Suprapubic skin (tissue), 4 donors: ENCODE results near the gene TEDDM1. TPM values are rescaled to one million over a fixed set of nuclear protein-coding genes. Genes with fewer than 3 reads are reported as not detected.

ENCODE experiments used
- DNase-seq, 2 donors: peaks; one replicate each; pipeline ENCODE4 v3.0.0-alpha.2; 2019; ENCODE audit warnings: low spot score in 2 of 2
- H3K27ac ChIP-seq: fragments of 200-600 bp; sonication (generic); one replicate; pipeline ENCODE4 v1.5.1; 2019
- H3K27me3 ChIP-seq: fragments of 200-600 bp; sonication (generic); one replicate; pipeline ENCODE4 v1.5.1; 2019
- H3K36me3 ChIP-seq: fragments of 200-600 bp; sonication (generic); one replicate; pipeline ENCODE4 v1.5.1; 2019
- H3K4me1 ChIP-seq: fragments of 200-600 bp; sonication (generic); one replicate; pipeline ENCODE4 v1.5.1; 2019
- H3K4me3 ChIP-seq: fragments of 200-600 bp; sonication (generic); one replicate; pipeline ENCODE4 v1.5.1; 2019; ENCODE audit warnings: mild to moderate bottlenecking
- H3K9me3 ChIP-seq: fragments of 200-600 bp; sonication (generic); one replicate; pipeline ENCODE4 v1.5.1; 2019
- EP300 ChIP-seq: sonication (generic); formaldehyde crosslinking; IDR thresholded peaks from one replicate; pipeline ENCODE4 v1.6.1; 2017; ENCODE audit warnings: antibody characterized with exemption
- POLR2A ChIP-seq, 2 donors: fragments of 450-650 bp; IDR thresholded peaks; one replicate each; pipeline ENCODE4 v1.6.1; 2017; ENCODE audit warnings: antibody characterized with exemption in 2 of 2, mild to moderate bottlenecking in 2 of 2, moderate library complexity in 2 of 2
- POLR2AphosphoS5 ChIP-seq, 3 donors: sonication (generic); formaldehyde crosslinking; IDR thresholded peaks; one replicate each; pipeline ENCODE4 v1.6.1; 2017; ENCODE audit warnings: antibody characterized with exemption in 3 of 3
- WGBS: methylation state at CpG from one replicate; pipeline ENCODE4 v1.1.5; 2018; 5-methylcytosine and 5-hydroxymethylcytosine counted together
- total RNA-seq, 4 donors: library from RNA; depleted of rRNA; stranded (reverse); fragments of >200 nt; gene quantifications; one replicate each; pipeline ENCODE4 v1.1.0, GENCODE V29; 2016
- TF ChIP-seq, protein P1 (sequence below), 2 donors: fragments of 200-600 bp in 1 of 2; fragments of 450-650 bp in 1 of 2; sonication (generic) in 1 of 2; IDR thresholded peaks; one replicate each; pipeline ENCODE4 v1.5.1; 2016 to 2019; ENCODE audit warnings: antibody characterized with exemption in 2 of 2, mild to moderate bottlenecking in 1 of 2, moderate library complexity in 1 of 2

Gene TEDDM1
- total RNA-seq, 4 donors from 2014 or later = not detected

DNA sequence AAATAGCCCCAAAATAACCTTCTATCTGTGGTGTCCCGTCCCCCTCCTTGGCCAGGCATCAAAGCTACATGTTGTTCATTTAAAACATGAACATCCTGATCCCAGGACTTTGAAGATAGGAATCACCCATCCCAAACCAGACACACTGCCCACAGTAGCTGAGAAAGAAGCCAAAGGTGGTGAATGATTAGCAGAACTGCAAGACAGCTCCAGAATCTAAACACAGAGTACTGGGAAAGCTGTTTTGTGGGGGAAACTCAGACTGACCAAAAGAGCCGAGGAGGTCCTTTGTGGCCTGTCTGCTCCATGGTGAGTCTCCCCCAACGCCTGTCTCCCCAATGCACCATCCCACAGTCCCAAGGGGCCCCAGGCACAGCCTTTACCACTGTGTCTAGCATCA lies 7.3 kb upstream of the TEDDM1 start:
- Histone ChIP-seq H3K4me3 (no peak overlapping the region), H3K27ac (no peak overlapping the region), H3K27me3 (peaks cover 8% of the 10 kb centered on the region), H3K36me3 (no peaks in the 10 kb centered on the region), H3K4me1 (peaks cover 2% of the 10 kb centered on the region), H3K9me3 (no peaks in the 10 kb centered on the region)
- 47% methylated on average over 3 of the region's 3 CpGs for WGBS
- DNase-seq = no peak
- TF ChIP-seq POLR2A (IDR thresholded peaks at IDR 0.05) = no peak
- TF ChIP-seq, protein P1, sequence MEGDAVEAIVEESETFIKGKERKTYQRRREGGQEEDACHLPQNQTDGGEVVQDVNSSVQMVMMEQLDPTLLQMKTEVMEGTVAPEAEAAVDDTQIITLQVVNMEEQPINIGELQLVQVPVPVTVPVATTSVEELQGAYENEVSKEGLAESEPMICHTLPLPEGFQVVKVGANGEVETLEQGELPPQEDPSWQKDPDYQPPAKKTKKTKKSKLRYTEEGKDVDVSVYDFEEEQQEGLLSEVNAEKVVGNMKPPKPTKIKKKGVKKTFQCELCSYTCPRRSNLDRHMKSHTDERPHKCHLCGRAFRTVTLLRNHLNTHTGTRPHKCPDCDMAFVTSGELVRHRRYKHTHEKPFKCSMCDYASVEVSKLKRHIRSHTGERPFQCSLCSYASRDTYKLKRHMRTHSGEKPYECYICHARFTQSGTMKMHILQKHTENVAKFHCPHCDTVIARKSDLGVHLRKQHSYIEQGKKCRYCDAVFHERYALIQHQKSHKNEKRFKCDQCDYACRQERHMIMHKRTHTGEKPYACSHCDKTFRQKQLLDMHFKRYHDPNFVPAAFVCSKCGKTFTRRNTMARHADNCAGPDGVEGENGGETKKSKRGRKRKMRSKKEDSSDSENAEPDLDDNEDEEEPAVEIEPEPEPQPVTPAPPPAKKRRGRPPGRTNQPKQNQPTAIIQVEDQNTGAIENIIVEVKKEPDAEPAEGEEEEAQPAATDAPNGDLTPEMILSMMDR (IDR thresholded peaks at IDR 0.05) = no peak
- no peak for TF ChIP-seq POLR2AphosphoS5 (IDR thresholded peaks at IDR 0.05)
- no peak for TF ChIP-seq EP300

DNA sequence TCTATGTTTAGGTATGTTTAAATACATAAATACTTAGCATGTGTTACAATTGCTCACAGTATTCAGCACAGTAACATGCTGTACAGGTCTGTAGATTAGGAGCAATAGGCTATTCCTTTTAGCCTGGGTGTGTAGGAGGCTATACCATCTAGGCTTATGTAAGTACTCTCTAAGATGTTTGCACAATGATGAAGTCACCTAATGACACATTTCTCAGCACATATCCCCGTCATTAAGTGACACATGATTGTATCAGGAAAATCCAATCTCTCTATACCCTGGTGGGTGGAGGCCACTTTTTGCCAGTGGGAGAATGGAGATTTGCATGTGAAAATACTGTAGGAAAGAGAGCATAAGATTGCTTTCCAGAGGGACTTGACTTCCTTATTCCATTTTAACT lies 5.5 kb upstream of the TEDDM1 start:
- TF ChIP-seq POLR2A (IDR thresholded peaks at IDR 0.05) (no peak), EP300 (no peak), POLR2AphosphoS5 (IDR thresholded peaks at IDR 0.05) (no peak)
- TF ChIP-seq, protein P1 (IDR thresholded peaks at IDR 0.05) = no peak
- no peak for DNase-seq
- Histone ChIP-seq H3K4me1 (peaks cover 2% of the 10 kb centered on the region), H3K27ac (no peak overlapping the region), H3K27me3 (peaks cover 8% of the 10 kb centered on the region), H3K36me3 (no peaks in the 10 kb centered on the region), H3K4me3 (no peak overlapping the region), H3K9me3 (no peaks in the 10 kb centered on the region)
- 75% methylated on average over 1 of the region's 1 CpG for WGBS

DNA sequence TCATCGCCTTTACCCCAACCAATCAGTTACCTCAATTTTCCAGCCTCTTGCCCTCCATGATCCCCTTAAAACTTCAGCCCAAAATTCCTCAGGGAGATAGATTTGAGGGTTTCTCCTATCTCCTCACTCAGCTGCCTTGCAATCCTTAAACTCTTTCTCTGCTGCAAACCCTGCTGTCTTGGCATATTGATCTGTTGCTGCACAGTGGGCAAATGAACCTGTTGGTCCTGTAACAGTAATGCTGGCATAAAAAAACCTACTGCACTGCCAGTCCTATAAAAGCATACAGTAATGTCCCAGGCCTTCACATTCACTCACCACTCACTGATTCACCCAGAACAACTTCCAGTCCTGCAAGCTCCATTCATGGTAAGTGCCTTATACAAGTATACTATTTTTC lies 5.1 kb upstream of the TEDDM1 start:
- Histone ChIP-seq H3K4me1 (no peaks in the 10 kb centered on the region), H3K4me3 (no peak overlapping the region), H3K27ac (no peak overlapping the region), H3K36me3 (no peaks in the 10 kb centered on the region), H3K9me3 (no peaks in the 10 kb centered on the region), H3K27me3 (peaks cover 8% of the 10 kb centered on the region)
- 97% methylated on average over 1 of the region's 1 CpG for WGBS
- no peak for DNase-seq
- TF ChIP-seq POLR2AphosphoS5 (IDR thresholded peaks at IDR 0.05) (no peak), POLR2A (IDR thresholded peaks at IDR 0.05) (no peak), EP300 (no peak)
- TF ChIP-seq, protein P1 (IDR thresholded peaks at IDR 0.05) = no peak

DNA sequence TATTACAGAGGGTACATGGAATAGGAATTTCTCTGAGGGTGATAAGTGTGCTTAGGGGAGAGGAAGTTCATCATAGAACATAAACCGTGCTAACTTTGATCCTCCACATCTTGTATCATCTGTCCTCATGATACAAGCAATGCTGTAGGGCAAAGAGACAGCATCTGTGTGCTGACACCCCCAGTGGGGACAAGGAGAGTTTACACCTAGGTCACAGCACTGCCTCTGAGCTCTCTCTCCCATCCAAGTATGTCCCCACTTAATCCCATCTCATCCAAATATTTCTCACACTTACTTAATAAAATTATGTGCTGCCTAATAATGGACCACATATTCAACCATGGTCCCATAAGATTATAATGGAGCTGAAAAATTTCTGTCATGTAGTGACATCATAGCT lies 4.3 kb upstream of the TEDDM1 start:
- Histone ChIP-seq H3K9me3 (no peaks in the 10 kb centered on the region), H3K4me1 (no peaks in the 10 kb centered on the region), H3K36me3 (no peaks in the 10 kb centered on the region), H3K27ac (no peak overlapping the region), H3K27me3 (peaks cover 8% of the 10 kb centered on the region), H3K4me3 (no peak overlapping the region)
- WGBS = 42% methylated on average over 1 of the region's 1 CpG
- no peak for DNase-seq
- TF ChIP-seq POLR2A (IDR thresholded peaks at IDR 0.05) = no peak
- TF ChIP-seq, protein P1 (IDR thresholded peaks at IDR 0.05) = no peak
- TF ChIP-seq POLR2AphosphoS5 (IDR thresholded peaks at IDR 0.05) = no peak
- TF ChIP-seq EP300 = no peak

DNA sequence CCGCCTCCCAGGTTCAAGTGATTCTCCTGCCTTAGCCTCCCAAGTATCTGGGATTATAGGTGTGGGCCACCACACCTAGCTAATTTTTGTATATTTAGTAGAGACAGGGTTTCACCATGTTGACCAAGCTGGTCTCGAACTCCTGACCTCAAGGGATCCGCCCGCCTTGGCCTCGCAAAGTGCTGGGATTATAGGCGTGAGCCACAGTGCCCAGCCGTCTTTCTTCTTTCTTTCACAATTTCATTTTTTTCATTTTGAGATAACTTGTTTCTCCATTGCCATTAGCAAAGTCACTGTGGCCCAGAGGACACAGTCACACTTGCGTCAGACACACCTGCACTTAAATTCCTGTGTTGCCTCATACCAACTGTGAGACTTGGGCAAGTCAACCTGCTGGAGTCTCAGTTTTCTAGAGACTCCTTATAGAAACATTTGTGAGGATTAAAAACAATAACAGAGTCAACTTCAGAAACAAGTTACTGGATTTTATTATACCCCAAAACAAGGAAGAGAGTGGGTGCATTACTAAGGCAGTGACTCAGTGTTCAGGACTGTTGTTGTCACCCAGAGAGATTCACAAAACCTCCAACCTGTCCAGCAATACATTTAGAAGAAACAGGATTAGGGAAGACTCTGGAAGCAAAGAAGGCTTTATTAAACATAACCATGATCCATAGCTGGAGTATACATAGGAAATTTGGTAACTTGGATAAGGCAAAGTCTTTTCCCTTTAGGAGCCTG lies 2.6 kb downstream of the TEDDM1 start:
- no peak overlapping the region for H3K27ac ChIP-seq
- no peaks in the 10 kb centered on the region for H3K9me3 ChIP-seq
- no peak for TF ChIP-seq POLR2AphosphoS5 (IDR thresholded peaks at IDR 0.05)
- TF ChIP-seq POLR2A (IDR thresholded peaks at IDR 0.05) = no peak
- no peak for TF ChIP-seq EP300
- TF ChIP-seq, protein P1 (IDR thresholded peaks at IDR 0.05) = no peak
- WGBS = 86% methylated on average over 8 of the region's 8 CpGs
- no peaks in the 10 kb centered on the region for H3K27me3 ChIP-seq
- H3K36me3 ChIP-seq = no peaks in the 10 kb centered on the region
- no peak overlapping the region for H3K4me3 ChIP-seq
- H3K4me1 ChIP-seq = peaks cover 28% of the 10 kb centered on the region
- no peak for DNase-seq
